Keratinocyte (primary cell): ENCODE results near the gene TIMP2.

Source experiments
- CTCF ChIP-seq, 3 experiments: IDR thresholded peaks in 1 of 3; conservative IDR thresholded peaks in 1 of 3; optimal IDR thresholded peaks in 1 of 3; 2 replicates in 2 of 3; 3 replicates in 1 of 3; pipeline versions ENCODE3 to v1.5.1; 2011; ENCODE audit warnings: low read length in 3 of 3, mild to moderate bottlenecking in 3 of 3, moderate library complexity in 2 of 3, control low read depth in 1 of 3, inconsistent platforms in 1 of 3; ENCODE audit not compliant: insufficient read depth in 2 of 3; ENCODE audit errors: extremely low read depth in 1 of 3
- EZH2 ChIP-seq: IDR thresholded peaks from one replicate; pipeline ENCODE4 v1.6.1; 2012; ENCODE audit warnings: inconsistent platforms, mild to moderate bottlenecking, low read length, moderate library complexity

DNA sequence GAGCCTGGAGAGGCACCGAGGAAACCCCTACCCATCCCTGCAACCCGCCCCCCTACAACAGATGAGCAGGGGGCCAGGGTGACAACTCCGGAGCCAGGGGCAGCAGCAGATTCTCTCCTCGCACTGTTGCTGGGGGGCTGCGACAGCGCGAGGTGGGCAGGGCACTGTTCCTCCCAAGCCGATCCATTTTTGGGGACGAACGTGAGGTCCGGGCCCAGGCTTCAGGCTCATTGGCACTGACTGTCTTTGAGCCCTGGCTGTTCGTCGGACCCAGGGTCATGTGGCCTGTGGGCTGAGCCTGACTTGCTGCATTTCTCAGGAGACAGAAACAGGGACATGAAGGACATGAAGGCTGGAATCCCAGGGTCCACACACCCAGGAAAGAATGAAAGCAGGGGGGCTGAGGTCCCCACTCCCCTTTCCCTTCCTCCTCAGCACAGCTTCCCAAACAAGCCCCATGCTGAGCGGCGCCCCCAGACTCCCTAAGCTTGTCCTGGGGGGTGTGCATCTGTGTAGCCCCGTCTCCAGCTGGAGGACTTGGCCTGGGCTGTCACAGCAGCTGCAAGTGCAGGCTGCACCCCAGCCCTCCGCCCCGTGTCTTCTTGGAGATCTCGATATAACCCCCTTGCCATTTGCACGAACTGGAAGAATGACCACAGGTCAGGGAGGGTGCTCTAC, 40.9 kb downstream of the TIMP2 start:
- TF ChIP-seq EZH2 (no peak), CTCF (optimal IDR thresholded peaks at IDR 0.05 in 1 of 3, IDR thresholded peaks at IDR 0.05 in 1 of 3, conservative IDR thresholded peaks at IDR 0.05 in 1 of 3; ENCODE audit: extremely low read depth in 1 of 3, insufficient read depth in 2 of 3, low read length in 3 of 3) (no peak)
